Superior temporal gyrus (tissue), 1 donor: ENCODE data around the gene MICALL2.
A peak's percentile ranks its signal among the peaks of the same experiment; 100 is the strongest.

Experiments
- DNase-seq: peaks from one replicate; pipeline ENCODE4 v3.0.0-alpha.2; 2016; ENCODE audit errors: extremely low spot score

MICALL2 gene

GRCh38 chr7:1493129-1493528, 33.9 kb upstream of the MICALL2 start:
- no peak for DNase-seq

- DNase-seq, result no peak
Measured at GRCh38 chr7:1492640-1493039, 33.4 kb upstream of the MICALL2 start.

DNA sequence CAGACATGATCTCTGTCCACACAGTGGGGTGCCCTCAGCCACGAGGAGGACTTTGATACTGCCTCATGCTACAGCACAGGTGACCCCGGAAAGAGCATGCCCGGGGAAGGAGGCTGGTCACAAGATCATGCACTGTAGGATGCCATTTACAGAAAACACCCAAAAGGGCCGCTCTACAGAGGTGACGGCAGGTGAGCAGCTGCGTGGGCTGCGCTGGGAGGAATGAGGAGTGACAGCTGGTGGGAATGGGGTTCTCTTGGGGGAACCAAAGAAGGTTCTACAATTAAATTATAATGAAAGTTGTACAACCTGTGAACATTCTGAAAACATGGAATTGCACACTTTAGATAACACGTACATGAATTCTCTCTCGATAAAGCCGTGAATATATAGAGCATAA, 33.0 kb upstream of the MICALL2 start:
- DNase-seq, result no peak

- no peak for DNase-seq
Measured at GRCh38 chr7:1490837-1491236, 31.6 kb upstream of the MICALL2 start.

- DNase-seq, result no peak
Measured at GRCh38 chr7:1489336-1489735, 30.1 kb upstream of the MICALL2 start.

DNA sequence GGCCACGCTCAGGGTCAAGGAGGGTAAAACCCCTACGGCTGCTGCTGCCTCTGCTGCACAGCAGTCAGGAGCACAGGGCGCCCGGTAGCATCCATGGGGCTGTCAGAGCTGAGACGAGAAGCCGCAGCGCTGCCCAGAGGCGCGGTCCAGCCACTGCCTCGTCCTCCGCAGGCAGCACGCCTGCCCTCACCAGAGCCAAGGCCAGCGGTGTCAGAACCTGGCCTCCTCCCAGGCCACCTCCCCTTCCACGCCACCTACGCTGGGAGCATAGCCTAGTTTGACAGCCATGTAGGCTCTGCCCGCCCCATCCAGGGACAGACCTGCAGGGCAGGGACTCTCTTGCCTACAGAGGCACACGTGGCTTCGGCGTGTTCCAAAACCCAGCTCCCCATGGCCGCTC, 28.7 kb upstream of the MICALL2 start:
- no peak for DNase-seq

GRCh38 chr7:1487466-1487865, 28.2 kb upstream of the MICALL2 start:
- no peak for DNase-seq

GRCh38 chr7:1486571-1486970, 27.3 kb upstream of the MICALL2 start:
- no peak for DNase-seq

- no peak for DNase-seq
Measured at GRCh38 chr7:1485156-1485555, 25.9 kb upstream of the MICALL2 start.

GRCh38 chr7:1484569-1484968, 25.3 kb upstream of the MICALL2 start:
- DNase-seq, result no peak

- no peak for DNase-seq
Measured at GRCh38 chr7:1483536-1484505, 24.6 kb upstream of the MICALL2 start.

- no peak for DNase-seq
Measured at GRCh38 chr7:1483079-1483478, 23.8 kb upstream of the MICALL2 start.

DNA sequence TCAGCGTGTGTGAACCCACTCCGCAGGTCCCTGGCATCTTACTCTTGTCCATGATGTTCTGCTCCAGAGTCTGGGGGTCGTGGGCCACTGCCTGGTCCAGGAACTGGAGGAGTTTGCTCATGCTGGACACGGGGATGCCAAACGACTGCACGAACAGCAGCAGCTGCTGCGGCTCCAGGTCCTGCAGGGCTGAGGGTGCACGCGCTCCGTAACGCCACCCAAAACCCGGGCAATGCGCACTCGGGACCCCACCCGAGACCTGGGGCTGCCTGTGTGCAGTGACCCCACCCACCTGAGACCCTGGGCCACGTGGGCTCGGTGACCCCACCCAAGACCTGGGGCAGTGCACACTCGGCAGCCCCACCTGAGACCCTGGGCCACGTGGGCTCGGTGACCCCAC, 22.0 kb upstream of the MICALL2 start:
- no peak for DNase-seq

DNA sequence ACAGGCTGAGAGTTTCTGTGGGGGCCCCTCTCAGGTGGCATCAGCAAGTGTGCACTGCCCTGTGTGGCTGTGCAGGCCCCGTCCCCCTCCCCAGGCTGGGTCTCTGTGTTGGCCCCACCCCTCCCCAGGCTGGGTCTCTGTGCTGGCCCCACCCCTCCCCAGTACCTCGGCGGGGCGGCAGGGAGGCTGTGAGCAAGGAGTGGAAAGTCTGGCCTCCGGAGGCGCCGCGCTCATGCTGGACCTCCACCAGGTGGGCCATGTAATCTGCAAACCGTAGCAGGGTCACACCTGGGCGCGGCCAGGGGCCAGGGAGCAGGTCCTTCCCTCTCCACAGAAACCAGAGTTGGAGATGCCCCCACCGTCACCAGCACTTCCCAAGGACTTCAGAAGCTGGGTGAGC, 21.4 kb upstream of the MICALL2 start:
- no peak for DNase-seq

DNA sequence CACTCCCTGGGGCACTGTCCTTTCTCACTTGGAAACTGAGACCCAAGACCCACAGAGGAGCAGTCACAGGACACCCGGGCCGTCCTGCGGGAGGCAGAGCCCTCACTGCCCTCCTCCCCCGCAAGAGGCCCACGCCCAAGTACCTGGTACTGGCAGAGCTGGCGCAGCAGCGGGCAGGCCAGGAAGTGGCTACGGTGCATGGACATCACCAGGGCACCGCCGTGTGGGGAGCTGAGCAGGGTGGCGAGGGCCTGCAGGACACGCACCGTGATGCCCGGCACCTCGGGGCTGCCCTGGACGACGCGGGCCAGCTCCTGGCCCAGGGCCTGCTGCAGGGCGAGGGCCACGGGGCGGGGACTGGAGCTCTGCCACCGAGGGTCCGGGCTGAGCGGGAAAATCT, 20.0 kb upstream of the MICALL2 start:
- DNase-seq, result no peak

DNA sequence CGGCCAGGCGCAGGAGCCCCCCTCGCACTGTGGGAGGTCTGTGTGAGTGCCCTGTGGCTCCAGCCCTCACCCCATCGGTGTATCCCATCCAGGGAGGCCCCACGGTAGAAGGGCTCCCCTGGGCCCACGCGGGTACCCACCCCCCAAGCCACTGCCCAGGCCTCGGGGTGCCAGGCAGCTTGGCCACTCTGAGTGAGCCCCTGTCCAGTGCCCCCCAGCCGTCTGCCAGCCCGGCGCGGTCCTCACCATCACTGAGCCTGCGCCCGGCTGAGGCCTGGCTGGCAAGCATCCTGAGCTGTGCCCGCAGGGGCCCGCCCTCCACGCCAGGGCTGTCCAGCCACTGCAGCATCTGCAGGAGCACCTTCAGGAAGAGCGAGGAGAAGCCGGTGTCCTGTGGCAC, 19.2 kb upstream of the MICALL2 start:
- DNase-seq, result no peak

DNA sequence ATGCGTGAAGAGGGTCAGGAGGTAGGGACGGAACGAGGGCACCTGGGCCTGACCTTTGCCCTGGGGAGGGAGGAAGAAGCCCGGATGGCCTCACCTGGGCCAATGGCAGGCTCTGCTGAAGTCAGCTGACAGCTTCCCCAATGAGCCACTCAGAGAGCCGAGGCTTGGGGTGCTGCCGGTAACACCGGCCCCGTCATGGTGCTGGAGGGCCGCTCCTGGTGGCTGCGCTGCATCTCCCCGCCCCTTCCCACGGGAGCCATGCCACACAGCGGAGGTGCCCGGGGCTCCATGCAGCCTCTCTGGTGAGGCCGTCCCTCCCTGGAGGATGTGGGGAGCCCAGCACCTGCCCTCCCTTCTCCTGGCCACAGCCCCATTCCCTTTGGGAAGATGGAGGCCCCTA, 17.6 kb upstream of the MICALL2 start:
- no peak for DNase-seq

- DNase-seq, result no peak
Measured at GRCh38 chr7:1475991-1476390, 16.7 kb upstream of the MICALL2 start.

GRCh38 chr7:1475393-1475792, 16.1 kb upstream of the MICALL2 start:
- no peak for DNase-seq

DNA sequence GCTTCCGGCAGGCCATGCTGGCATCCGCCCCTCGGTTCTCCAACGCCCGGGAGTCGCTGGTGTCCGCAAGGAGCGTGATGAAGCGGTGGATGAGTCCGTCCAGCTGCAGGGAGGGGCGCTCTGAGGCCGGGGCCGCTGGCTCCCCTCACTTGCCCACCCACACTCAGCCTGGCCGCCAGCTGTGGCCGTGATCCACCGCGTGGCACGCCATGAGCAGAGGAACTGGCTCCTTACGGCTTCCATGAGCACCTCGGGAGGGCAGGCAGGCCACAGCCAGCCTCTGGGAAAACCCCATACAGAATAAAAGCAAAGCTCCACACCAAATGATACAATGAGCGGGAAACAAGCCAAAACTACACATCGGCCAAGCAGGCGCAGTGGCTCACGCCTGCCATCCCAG, 15.5 kb upstream of the MICALL2 start:
- no peak for DNase-seq

- peak; percentile 86 for DNase-seq
Measured at GRCh38 chr7:1473864-1474512, 14.7 kb upstream of the MICALL2 start.

GRCh38 chr7:1470901-1471300, 11.6 kb upstream of the MICALL2 start:
- DNase-seq, result no peak

GRCh38 chr7:1468643-1469298, 9.5 kb upstream of the MICALL2 start:
- DNase-seq, result no peak
